ENCODE data around the gene PABPN1L.
A peak's percentile ranks its signal among the peaks of the same experiment; 100 is the strongest.

The PABPN1L gene

DNA sequence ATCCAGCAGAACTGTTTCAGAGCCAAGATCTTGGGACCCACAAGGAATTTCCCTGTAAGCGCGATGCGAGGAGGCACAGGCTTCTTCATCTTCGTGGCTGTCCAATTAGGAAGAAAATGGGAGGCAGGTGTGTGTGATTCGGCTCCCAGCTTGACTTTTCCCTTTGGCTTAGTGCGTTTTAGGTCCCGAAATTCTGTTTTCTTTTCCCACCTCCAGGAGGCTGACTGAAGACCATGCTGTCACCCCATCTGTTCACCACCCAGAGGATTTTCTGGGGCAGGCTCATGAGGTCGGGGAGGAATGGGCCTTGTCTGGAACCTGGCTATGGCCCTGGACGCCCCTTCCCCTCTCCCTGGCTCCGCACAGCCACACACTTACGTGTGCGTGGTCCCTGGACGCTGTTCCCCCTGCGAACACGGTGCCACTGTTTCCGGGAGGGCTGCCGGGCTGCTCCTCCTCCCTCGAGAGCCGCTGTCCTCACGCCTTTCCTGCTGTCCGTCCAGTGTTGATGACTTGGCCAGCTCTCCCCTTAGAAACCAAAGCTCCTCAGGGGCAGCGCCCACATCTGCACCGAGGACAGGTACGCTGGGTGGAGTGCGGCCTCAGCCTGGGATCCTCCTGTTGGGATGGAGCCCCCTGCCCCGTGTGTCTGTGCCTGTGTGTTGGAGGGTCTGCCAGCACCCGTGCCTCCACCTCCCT, 2.7 kb upstream of the PABPN1L start:
- DNase-seq (ENCODE audit: low spot score): no peak

DNA sequence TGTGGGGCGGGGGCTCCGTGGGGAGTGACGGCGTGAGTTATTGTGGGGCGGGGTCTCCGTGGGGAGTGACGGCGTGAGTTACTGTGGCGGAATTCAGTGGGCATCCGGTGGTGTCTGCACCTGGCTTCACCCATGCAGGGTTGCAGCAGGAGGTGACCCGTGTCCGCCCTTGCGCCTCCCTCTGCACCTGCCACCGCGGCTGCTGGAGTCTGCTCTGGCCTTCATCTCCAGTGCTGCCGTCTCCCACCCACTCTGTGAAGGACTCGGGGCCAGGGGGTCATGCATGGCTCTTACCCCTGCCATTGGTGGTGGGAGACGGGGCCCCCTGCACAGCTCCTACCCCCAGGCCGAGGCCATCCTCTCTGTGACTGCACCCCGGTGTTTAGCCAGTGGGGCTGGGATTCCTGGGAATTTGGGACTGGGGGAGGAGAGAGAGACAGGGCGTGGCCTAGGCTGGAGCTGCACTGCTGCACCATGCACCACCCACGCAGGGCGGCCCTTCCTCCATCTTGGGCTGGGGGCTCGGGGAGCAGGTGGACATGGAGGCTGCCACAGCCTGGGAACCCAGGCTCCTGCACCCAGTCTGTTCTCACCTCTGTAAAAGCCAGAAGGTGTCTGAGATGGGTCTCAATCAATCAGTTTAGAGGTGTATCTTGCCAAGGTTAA, 1.3 kb upstream of the PABPN1L start:
- DNase-seq (ENCODE audit: low spot score): no peak

DNA sequence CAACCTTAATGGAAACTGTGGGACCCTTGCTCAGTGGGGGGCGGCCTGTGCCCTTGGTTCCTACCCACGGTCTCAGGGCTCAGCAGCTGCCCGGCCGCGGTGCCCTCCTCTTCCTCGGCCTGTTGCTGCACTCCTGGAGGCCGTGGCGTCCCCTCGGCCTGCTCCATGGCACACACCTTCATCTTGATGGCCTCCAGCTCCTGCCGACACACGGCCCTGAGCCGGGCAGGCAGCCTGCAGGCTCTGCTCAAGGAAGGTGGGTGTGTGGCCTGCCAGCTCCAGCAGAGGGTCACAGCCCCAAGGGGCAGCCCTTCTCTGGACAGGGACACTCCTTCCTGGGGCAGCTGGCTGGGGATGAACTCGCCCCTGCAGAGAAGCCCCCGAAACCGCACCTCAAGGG, 718 bp downstream of the PABPN1L start:
- no peak for DNase-seq (ENCODE audit: low spot score)

DNA sequence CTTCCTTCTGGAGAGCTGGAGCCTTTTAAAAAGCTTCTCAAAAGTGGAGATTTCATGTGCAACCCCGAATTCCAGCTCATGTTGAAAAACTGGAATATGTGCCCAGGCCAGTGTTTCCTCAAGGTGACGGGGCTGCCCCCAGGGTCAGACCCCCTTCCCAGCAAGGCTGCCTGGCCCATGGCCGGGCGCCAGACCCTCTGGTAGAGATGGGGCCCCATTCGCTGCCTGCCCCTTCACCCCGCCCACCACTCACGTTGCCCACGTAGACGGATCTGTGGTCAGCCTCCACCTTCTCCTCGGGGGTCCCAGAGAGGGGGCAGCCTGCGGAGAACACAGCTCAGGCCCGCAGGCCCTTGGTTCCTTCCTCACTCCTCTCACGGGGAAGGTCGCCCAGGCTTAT, 1.1 kb downstream of the PABPN1L start:
- DNase-seq (ENCODE audit: low spot score): no peak

DNA sequence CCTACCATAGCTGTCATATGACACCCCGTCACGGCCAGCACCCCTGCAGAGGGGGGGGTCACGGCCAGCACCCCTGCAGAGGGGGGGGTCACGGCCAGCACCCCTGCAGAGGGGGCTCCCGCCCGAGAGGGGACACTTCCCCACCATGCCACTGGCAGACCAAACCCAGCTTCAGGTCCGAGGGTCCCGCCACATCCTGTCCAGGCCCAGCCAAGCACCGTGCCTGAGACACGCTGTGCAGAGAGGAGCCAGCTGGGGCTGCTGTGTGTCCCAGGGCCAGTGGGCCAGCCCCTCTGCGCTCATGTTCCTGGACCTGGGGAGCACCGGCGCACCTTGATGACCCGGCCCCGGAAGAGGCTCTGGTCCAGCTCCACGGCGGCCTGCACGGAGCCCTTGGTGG, 1.9 kb downstream of the PABPN1L start:
- DNase-seq (ENCODE audit: low spot score): no peak

DNA sequence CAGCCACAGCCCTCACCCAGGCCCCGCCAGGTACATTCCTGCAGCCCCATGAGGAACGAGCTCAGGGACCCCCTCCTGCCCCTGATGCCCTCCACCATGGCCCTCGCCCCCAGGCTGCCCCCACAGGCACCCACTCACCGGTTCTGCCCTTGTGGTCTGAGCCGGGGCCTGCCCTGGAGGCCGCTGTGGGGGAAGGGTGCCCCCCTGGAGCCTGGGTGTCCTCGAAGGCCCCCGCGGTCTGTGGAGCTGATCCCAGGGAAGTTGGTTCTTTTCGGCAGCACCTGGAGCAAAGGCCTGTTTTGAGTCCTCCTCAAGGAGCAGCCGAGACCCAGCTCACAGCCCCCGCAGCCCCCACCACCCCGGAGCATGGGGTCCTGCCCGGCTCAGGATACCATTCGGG, 2.4 kb downstream of the PABPN1L start:
- DNase-seq (ENCODE audit: low spot score): no peak

DNA sequence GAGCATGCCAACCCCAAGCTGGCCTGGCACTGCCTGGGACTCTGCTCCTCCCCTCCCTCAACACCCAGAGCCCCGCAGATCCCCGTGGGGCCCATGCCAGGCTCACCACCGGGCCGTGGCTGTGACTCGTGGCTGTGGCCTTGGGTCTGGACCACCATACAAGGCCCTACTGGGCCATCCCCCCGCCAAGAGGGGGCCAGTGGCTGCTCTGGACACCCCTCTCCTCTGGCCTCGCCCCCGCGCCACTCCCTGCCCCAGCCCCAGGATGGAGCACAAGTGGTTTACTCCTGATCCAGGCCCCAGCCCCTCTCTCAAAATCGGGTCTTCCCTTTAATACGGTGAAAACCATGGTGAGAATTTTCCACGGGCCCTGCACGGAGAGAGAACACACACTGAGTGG, 3.0 kb downstream of the PABPN1L start:
- DNase-seq (ENCODE audit: low spot score): no peak

DNA sequence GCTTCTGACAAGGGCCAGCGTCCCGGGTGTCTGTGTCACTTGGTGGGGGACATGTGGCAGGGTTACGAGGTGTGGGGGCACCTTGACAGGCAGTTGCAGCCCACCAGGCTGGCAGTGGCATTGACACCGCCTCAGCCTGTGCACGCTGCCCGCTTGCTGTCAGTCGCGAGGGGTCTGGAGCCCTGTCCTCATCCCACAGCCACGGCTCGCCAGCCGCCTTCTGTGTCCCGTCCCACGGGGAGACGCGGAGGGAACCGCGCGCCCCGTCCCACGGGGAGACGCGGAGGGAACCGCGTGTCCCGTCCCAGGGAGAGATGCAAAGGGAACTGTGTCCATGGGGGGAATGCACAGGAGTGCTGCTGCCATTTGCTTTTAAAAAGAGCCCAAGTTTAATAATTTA, 3.5 kb downstream of the PABPN1L start:
- DNase-seq (ENCODE audit: low spot score): no peak

DNA sequence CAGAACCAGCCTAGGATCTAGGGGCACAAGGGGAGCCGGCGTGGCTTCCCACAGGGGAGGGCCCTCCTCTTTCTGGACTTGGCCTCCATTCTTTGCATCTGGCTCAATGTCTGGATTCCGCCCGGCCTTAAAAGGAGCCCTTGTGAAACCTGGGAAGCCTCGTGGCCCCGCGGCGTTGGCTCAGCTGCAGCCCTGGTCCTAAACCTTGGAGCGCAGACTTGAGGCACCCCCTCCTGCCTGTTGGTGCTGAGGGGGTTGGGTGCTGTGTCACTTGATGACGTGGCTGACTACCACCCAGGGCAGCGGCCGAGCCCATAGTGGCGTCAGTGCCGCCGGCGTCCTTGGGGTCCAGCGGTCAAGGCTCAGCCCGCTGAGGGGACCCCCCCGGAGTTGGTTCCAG, 5.1 kb downstream of the PABPN1L start:
- no peak for DNase-seq (ENCODE audit: low spot score)

DNA sequence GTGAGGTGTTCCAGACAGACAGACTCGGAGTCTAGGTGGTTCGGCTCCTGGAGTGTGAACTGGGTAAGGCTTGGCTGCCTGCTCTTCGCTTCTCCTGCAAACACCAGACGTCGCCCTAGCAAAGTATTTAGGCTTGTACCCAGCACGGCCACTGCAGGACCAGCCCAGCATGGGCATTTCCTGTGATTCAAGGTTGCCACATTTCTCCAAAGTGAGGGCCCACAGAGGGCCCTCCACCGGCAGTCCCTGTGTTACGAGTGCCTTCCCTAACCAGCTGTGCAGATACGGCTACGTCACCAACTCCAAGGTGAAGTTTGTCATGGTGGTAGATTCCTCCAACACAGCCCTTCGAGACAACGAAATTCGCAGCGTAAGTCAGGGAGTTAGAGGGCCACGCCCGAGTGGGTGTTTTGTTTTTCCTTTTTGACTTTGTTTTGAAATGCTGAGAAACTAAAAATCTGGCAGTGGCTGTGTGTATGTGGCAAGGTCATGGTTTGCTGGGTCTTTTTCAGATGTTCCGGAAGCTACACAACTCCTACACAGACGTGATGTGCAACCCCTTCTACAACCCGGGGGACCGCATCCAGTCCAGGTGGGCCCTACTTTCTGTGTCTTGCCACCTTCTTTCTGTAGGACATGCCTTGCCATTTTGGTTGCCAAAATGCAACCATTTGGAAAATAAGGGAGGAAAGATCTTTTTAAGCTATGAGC, 6.9 kb downstream of the PABPN1L start:
- DNase-seq (ENCODE audit: low spot score): no peak

DNA sequence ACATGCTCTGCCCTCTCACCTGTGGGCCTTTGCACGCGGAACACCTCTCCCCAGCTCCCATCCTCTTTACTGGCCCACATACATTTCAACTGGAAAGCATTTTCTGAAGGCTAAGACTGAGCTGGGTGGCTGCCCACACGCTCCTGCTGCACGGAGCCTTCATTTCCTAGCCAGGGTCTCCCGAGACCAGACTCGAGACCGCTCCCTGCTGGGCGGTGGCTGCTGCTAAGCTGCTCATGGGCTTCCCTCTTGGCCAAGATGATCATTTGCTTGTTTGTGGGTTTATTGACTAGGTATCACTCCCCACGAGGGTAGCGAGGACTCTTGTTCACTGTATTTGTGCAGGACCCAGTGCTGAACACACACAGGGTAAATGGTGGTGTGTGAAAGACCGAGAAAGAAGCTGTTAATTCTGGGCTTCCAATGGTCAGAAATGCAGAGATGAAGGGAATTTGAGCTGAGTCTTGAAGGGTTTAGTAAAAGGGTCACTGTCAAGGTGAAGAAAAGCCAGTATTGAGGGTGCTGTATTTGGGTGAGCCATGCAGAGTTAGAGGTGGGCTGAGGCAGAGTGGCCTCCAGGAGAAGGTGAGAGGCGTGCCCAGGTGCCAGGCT, 8.6 kb downstream of the PABPN1L start:
- peak; percentile 76 for DNase-seq (ENCODE audit: low spot score)

DNA sequence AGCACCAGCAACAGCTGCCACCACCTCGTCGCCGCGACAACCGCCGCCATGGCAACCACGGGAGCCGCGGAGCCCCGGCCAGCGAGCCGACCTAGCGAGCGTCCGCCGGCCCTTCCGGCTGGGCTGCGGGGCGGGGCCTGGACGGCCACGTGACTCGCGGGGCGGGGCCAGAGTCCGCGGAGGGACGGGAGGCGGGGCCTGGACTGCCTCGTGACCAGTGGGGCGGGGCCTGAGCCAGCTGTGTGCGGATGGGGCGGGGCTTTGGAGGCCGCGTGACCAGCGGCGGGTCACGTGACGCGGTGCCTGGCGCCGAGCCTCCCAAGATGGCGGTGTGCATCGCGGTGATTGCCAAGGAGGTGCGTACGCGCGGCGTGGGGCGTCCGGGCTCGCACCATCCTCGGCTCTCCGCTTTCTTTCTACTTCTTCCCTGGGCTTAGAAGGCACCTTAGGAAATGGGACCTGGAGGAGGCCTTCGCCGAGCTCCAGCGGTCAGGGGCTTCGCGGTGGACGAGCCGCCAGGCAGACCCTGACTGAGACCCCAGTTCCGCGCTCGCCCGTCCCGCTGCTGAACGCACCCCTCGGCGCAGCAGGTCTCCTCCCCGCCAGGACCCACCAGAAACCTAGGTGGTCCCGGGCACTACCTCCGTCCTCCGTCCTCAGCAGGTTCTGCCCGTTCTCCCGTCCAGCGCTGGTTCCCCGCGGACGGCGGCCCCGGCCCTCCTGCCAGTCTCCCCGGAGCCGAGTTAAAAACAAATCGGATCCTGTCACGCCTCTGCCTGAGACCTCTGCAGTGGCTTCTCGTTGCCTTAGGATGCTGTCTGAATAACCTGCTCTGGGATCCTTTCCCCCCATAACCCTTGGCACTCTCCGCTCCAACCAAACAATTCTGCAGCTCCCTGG, 9.4 kb downstream of the PABPN1L start, which contains the start of the genes GALNS and TRAPPC2L:
TSS of gene GALNS (minus strand) at position 120 of the 900 bp plus-strand sequence. CDS start at position 50, 70 bp downstream.
TSS of gene TRAPPC2L (plus strand) at position 300 of the 900 bp plus-strand sequence. CDS start at position 324, 24 bp downstream.
- DNase-seq (ENCODE audit: low spot score): peak; percentile 97

DNA sequence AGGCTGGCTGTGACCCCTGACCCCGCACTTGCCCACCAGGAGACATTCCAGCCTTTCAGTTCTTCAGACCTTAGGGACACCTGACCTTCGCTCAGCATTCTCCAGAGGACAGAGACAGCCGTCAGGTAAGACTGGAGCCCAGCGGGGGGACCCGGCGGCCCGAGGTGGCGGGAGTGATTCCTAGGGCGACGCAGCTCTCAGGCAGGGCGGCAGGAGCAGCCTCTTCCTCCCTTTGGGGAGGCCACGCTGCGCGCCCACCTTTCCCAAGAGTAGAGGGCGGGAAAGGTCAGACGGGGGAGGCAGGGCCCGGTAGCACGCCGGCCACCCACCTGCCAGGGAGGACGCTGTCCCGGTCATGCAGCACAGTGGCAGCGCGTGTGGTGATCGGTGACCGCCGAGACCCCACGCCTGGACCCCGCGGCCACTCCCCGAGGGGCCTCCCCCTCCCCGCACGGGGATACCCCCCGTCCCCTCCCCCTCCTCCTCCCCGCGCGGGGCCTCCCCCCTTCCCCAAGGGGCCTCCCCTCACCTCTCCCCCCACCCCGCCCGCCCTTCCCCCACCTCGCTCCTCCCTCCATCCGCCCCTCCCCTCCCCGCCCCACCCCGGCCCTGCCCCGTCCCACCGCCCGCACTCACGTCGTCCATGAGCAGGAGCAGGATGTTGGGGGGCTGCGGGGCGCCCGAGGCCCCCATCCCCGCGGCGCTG, 10.2 kb downstream of the PABPN1L start:
- no peak for DNase-seq (ENCODE audit: low spot score)

DNA sequence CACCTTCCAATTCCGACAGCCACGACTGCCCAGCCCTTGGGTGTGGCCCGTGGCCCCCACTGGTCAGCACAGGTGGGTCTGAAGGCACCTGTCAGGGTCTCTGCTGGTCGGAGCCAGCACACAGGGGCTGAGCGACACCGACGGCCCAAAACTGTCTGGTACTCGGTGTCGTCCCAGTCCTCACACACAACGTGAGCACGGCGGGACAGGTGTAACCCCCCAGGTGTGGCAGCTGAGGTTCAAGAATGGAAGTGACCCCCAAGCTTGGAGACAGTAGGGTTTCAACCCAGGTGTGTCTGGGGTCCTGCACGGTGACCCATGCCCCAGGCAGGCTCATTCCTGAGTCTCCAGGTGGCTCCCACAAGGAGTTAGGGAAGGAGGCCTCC, 10.7 kb downstream of the PABPN1L start:
- DNase-seq (ENCODE audit: low spot score): no peak

DNA sequence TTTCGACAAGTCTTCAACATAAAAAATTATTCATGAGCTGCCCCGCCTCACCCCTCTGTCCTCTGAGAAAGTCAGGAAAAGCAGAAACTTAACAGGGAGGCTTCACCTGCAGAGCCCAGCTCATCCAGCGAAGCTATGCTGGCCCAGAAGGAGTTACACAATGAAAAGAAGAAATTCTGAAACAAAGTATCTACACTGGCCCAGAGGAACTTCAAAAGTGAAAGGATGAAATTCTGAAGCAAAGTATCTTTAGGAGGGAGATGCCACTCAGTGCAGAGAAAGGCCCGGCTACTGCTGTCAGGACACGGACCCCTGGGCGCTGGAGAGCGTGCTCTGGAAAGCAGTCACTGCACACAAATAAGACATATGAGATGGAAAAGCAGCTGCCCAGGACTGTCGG, 11.3 kb downstream of the PABPN1L start:
- no peak for DNase-seq (ENCODE audit: low spot score)

DNA sequence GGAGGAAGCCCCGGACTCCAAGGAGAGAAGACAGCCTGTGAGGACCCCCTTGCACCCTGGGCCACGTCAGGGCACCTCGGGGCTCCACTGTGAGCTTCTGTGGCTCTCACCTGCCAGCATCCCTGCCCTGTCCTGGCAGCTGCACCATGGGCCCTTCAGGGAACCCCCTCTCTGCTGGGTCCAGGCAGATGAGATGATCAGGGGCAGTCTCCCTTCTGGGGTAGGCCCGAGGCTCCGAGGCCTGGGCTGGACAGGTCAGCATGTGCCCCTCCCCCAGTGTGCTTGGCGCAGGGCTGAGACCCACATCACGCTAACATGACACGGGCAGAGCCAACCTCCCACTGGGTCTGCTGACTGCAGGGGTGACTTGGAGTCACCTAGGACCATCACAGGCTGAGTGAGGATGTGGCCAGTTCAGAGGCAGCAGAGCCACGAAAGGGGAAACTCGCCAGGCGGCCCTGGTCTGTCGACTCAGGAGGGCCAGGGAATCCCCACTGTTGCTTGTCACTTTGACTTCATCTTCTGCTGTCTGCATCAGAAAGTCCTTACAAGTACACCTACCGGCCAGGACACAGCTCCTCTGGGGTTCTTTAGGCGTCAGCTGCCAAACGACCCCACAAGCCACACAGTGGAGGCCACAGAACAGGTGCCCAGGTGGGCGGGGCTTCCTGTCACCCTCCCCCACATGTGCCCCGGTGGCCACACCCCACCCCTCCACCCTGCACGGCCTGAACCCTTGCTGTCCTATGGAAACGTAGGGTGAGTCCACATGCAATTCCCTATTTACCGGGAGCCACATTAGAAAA, 12.0 kb downstream of the PABPN1L start:
- no peak for DNase-seq (ENCODE audit: low spot score)

DNA sequence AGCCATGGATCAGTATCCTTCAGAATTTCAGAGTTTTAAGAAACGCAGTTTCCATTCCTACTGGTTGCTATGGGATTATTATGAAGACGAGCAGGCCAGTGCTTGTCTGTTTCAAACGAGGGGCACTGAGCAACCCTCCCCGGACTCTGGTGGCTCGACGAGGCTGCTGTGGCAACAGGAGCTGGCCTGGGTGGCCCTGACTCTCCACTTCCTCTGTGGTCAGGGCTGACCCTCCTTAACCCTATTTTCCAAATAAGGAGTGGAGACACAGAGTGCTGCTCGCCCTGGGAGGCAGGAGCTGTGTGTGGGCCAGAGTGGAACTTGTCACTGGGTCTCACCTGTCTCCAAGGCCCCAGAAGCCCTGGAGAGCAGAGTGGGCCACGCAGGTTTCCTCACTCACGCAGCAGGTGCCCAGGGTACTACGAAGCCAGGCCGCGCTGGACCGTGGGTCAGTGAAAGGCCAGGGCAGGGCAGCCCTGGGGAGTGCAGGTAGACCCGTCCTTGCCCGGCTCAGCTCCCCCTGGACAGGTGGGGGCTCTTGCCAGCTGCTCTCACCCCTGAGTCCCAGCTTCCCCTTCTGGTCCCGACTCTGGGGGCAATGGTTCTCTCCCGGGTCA, 13.0 kb downstream of the PABPN1L start:
- DNase-seq (ENCODE audit: low spot score): no peak

DNA sequence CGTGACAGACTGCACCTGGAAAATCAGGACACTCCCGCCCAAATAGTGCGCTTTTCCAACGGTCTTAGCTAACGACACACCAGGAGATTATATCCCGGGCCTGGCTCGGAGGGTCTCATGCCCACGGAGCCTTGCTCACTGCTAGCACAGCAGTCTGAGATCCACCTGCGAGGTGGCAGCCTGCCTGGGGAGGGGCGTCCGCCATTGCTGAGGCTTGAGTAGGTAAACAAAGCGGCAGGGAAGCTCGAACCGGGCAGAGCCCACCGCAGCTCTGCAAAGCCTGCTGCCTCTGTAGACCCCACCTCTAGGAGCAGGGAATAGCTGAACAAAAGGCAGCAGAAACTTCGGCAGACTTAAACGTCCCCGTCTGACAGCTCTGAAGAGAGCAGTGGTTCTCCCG, 14.8 kb downstream of the PABPN1L start:
- no peak for DNase-seq (ENCODE audit: low spot score)

DNA sequence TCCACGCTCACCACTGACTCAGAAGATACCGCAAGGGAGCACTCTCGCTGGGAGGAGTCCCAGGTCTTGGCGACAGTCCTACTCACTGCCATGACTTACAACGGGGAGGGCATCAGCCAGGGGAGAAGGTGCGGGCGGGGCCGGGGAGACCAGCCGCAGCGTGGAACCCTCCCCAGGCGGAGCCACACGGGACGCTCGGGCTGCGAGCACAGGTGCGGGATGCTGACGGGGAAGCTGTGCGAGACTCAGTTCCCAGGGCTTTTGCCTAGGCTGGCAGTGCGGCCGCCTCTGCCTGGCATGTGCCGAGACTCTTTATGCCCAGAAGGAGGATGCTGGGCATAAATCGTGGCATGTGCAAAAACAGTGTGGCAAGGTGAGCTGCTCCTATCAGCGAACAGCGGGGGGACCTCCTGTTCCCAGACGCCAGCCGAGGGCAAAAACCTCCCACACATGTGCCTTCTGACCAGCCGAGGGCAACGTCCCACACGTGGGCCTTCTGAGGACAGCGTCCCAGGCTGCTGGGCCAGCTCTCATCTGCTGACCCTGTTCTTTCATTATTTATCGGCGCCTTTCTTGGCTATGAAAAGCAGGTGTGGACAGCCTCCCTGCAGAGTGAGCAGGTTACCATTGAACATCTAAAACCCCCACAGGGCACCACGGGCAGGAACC, 15.8 kb downstream of the PABPN1L start:
- DNase-seq (ENCODE audit: low spot score): no peak
